Spleen (tissue), 7 donors: Measurements from ENCODE around the gene TCF12.

Source experiments
- CTCF ChIP-seq, 11 experiments: fragments of 200-600 bp in 7 of 11; fragments of 450-650 bp in 4 of 11; sonication (generic) in 4 of 11; IDR thresholded peaks in 8 of 11; conservative IDR thresholded peaks in 3 of 11; 1 replicate in 7 of 11; 2 replicates in 4 of 11; pipeline versions ENCODE4 v1.4.0 to v1.8.0; 2016 to 2021; ENCODE audit warnings: antibody characterized with exemption in 11 of 11, inconsistent platforms in 4 of 11, mild to moderate bottlenecking in 1 of 11
- POLR2A ChIP-seq, 3 donors: fragments of 450-650 bp; IDR thresholded peaks; one replicate each; pipeline ENCODE4 v1.5.1; 2017; ENCODE audit warnings: antibody characterized with exemption in 3 of 3, mild to moderate bottlenecking in 1 of 3
- POLR2AphosphoS5 ChIP-seq, 3 donors: sonication (generic); formaldehyde crosslinking; IDR thresholded peaks; one replicate each; pipeline ENCODE4 v1.5.1; 2017; ENCODE audit warnings: antibody characterized with exemption in 3 of 3
- donor health status: DM: no; HTN: no; CAD: no; lungs with moderate emphysema.
- donor health status: DM: no; HTN: no; CAD: no.
- donor health status: DM: no; HTN: no; CAD: no.

- TF ChIP-seq POLR2A (IDR thresholded peaks at IDR 0.05), result no peak
- TF ChIP-seq CTCF (IDR thresholded peaks at IDR 0.05 in 8 of 11, conservative IDR thresholded peaks at IDR 0.05 in 3 of 11), result no peak
- no peak for TF ChIP-seq POLR2AphosphoS5 (IDR thresholded peaks at IDR 0.05)
Observed at GRCh38 chr15:56953790-56954189, 35.3 kb downstream of the TCF12 start.
